ENCODE data around the gene BCR.

Gene BCR

GRCh38 chr22:23244690-23245044 lies 64.4 kb downstream of the BCR start:
- no peak for TF ChIP-seq CTCF (IDR thresholded peaks at IDR 0.05; ENCODE audit: control extremely low read depth, extremely low read depth, low read depth, missing control alignments)
- ChIA-PET CTCF (no interaction called here), POLR2A (no interaction called here)
- no peak for DNase-seq (ENCODE audit: extremely low spot score)

- no peak for TF ChIP-seq CTCF (IDR thresholded peaks at IDR 0.05; ENCODE audit: control extremely low read depth, extremely low read depth, low read depth, missing control alignments)
- POLR2A ChIA-PET: no interaction called here
- DNase-seq (ENCODE audit: extremely low spot score): no peak
- CTCF ChIA-PET: interaction anchor here (1.0 kb wide), 1 partner anchor 20 kb away, joined by 3 read pairs; no protein-coding TSS in a partner anchor
These were observed 64.9 kb downstream of the BCR start for GRCh38 chr22:23245045-23245798.

GRCh38 chr22:23245799-23246136 lies 65.5 kb downstream of the BCR start:
- no peak for TF ChIP-seq CTCF (IDR thresholded peaks at IDR 0.05; ENCODE audit: control extremely low read depth, extremely low read depth, low read depth, missing control alignments)
- DNase-seq (ENCODE audit: extremely low spot score): no peak
- CTCF ChIA-PET: interaction anchor here (1.0 kb wide), 1 partner anchor 20 kb away, joined by 3 read pairs; no protein-coding TSS in a partner anchor
- POLR2A ChIA-PET: no interaction called here

GRCh38 chr22:23246982-23247766 lies 66.9 kb downstream of the BCR start:
- DNase-seq (ENCODE audit: extremely low spot score): no peak
- ChIA-PET CTCF (no interaction called here), POLR2A (no interaction called here)
- TF ChIP-seq CTCF (IDR thresholded peaks at IDR 0.05; ENCODE audit: control extremely low read depth, extremely low read depth, low read depth, missing control alignments): no peak

- POLR2A ChIA-PET: no interaction called here
- CTCF ChIA-PET: no interaction called here
- no peak for DNase-seq (ENCODE audit: extremely low spot score)
- no peak for TF ChIP-seq CTCF (IDR thresholded peaks at IDR 0.05; ENCODE audit: control extremely low read depth, extremely low read depth, low read depth, missing control alignments)
These were observed 68.3 kb downstream of the BCR start for GRCh38 chr22:23248583-23248982.

- TF ChIP-seq CTCF (IDR thresholded peaks at IDR 0.05; ENCODE audit: control extremely low read depth, extremely low read depth, low read depth, missing control alignments): no peak
- DNase-seq (ENCODE audit: extremely low spot score): no peak
- CTCF ChIA-PET: interaction anchor here (0.9 to 1.6 kb wide), 4 partner anchors 12 to 40 kb away, joined by 3 read pairs; no protein-coding TSS in a partner anchor
- POLR2A ChIA-PET: no interaction called here
These were observed 69.9 kb downstream of the BCR start for GRCh38 chr22:23250056-23250784.

All from GM10248 (cell line).